Liver (tissue), 9 donors: ENCODE measurements around the gene YBX2. TPM values are rescaled to one million over a fixed set of nuclear protein-coding genes. Genes with fewer than 3 reads are reported as not detected.

Experiments
- DNase-seq: peaks from one replicate; pipeline ENCODE4 v3.0.0-alpha.2; 2017; ENCODE audit warnings: low spot score
- H3K27ac ChIP-seq, 2 donors: one replicate each; pipeline ENCODE4 v1.7.0; 2013; ENCODE audit warnings: inconsistent platforms in 2 of 2, low read length in 2 of 2, control low read depth in 1 of 2, low read depth in 1 of 2, mild to moderate bottlenecking in 1 of 2
- H3K27me3 ChIP-seq, 4 donors: one replicate each; pipeline versions ENCODE4 v1.6.1 to v1.7.0; 2013; ENCODE audit warnings: low read length in 3 of 4, inconsistent platforms in 1 of 4, mild to moderate bottlenecking in 1 of 4, moderate library complexity in 1 of 4; ENCODE audit not compliant: control insufficient read depth in 4 of 4, insufficient read depth in 4 of 4
- H3K36me3 ChIP-seq, 4 donors: one replicate each; pipeline versions ENCODE4 v1.6.1 to v1.7.0; 2013; ENCODE audit warnings: low read length in 3 of 4, mild to moderate bottlenecking in 3 of 4, low read depth in 1 of 4, moderate library complexity in 1 of 4; ENCODE audit not compliant: control insufficient read depth in 4 of 4, insufficient read depth in 3 of 4
- H3K4me1 ChIP-seq, 4 donors: one replicate each; pipeline versions ENCODE4 v1.6.1 to v1.7.0; 2013; ENCODE audit warnings: low read length in 3 of 4, mild to moderate bottlenecking in 3 of 4, moderate library complexity in 1 of 4; ENCODE audit not compliant: control insufficient read depth in 4 of 4, insufficient read depth in 4 of 4
- H3K4me3 ChIP-seq, 3 donors: one replicate each; pipeline versions ENCODE4 v1.6.1 to v1.7.0; 2013; ENCODE audit warnings: low read length in 3 of 3, control low read depth in 1 of 3, low read depth in 1 of 3, mild to moderate bottlenecking in 1 of 3
- H3K9ac ChIP-seq, 2 donors: one replicate each; pipeline ENCODE4 v1.7.0; 2013; ENCODE audit warnings: low read length in 2 of 2, mild to moderate bottlenecking in 2 of 2, moderate library complexity in 2 of 2, control low read depth in 1 of 2, low read depth in 1 of 2
- H3K9me3 ChIP-seq, 4 donors: one replicate each; pipeline versions ENCODE4 v1.6.1 to v1.7.0; 2013; ENCODE audit warnings: low read length in 3 of 4; ENCODE audit not compliant: control insufficient read depth in 4 of 4
- ATF3 ChIP-seq: IDR thresholded peaks from 2 replicates; pipeline ENCODE4 v1.6.1; 2016; ENCODE audit warnings: antibody characterized with exemption
- EGR1 ChIP-seq, 2 donors: IDR thresholded peaks; 2 replicates each; pipeline ENCODE4 v1.6.1; 2016 to 2018; ENCODE audit warnings: antibody characterized with exemption in 2 of 2, low read depth in 2 of 2
- FOXA1 ChIP-seq: IDR thresholded peaks from 2 replicates; pipeline ENCODE4 v1.6.1; 2016; ENCODE audit warnings: antibody characterized with exemption
- FOXA2 ChIP-seq: IDR thresholded peaks from 2 replicates; pipeline ENCODE4 v1.6.1; 2016; ENCODE audit warnings: antibody characterized with exemption
- GABPA ChIP-seq, 2 donors: IDR thresholded peaks in 1 of 2; conservative IDR thresholded peaks in 1 of 2; 2 replicates each; pipeline ENCODE4 v1.6.1; 2016; ENCODE audit warnings: antibody characterized with exemption in 2 of 2, mild to moderate bottlenecking in 1 of 2, moderate library complexity in 1 of 2
- HNF4A ChIP-seq, 2 donors: conservative IDR thresholded peaks; 2 replicates each; pipeline ENCODE4 v1.6.1; 2016; ENCODE audit warnings: antibody characterized with exemption in 2 of 2, mild to moderate bottlenecking in 2 of 2
- JUND ChIP-seq, 2 donors: IDR thresholded peaks; 2 replicates each; pipeline ENCODE4 v1.6.1; 2016; ENCODE audit warnings: antibody characterized with exemption in 2 of 2
- NR2F2 ChIP-seq: IDR thresholded peaks from 2 replicates; pipeline ENCODE4 v1.6.1; 2016; ENCODE audit warnings: antibody characterized with exemption
- RAD21 ChIP-seq, 2 donors: IDR thresholded peaks; 2 replicates each; pipeline ENCODE4 v1.6.1; 2016; ENCODE audit warnings: antibody characterized with exemption in 2 of 2, mild to moderate bottlenecking in 2 of 2
- RXRA ChIP-seq, 2 donors: IDR thresholded peaks; 2 replicates each; pipeline ENCODE4 v1.6.1; 2017 to 2018; ENCODE audit warnings: antibody characterized with exemption in 2 of 2, mild to moderate bottlenecking in 1 of 2
- SP1 ChIP-seq: IDR thresholded peaks from 2 replicates; pipeline ENCODE4 v1.6.1; 2018; ENCODE audit warnings: antibody characterized with exemption, mild to moderate bottlenecking
- TAF1 ChIP-seq: conservative IDR thresholded peaks from 2 replicates; pipeline ENCODE4 v1.6.1; 2016; ENCODE audit warnings: antibody characterized with exemption, mild to moderate bottlenecking
- YY1 ChIP-seq: IDR thresholded peaks from 2 replicates; pipeline ENCODE4 v1.6.1; 2016; ENCODE audit warnings: antibody characterized with exemption, mild to moderate bottlenecking
- ZBTB33 ChIP-seq: IDR thresholded peaks from 2 replicates; pipeline ENCODE4 v1.6.1; 2016; ENCODE audit warnings: antibody characterized with exemption
- WGBS: extraction: QIAGEN DNeasy Blood & Tissue Kit; methylation state at CpG from one replicate; pipeline ENCODE4 v1.1.7; 2013; 5-methylcytosine and 5-hydroxymethylcytosine counted together
- polyA plus RNA-seq, 2 donors: library from polyadenylated mRNA; stranded (reverse) in 1 of 2; unstranded in 1 of 2; fragments of 200-250 nt in 1 of 2; fragments of >200 nt in 1 of 2; fragmentation: Nextera tagmentation in 1 of 2; extraction: Ambion mirVana in 1 of 2; gene quantifications; one replicate each; pipeline versions ENCODE4 v1.2.1 to v1.2.3, GENCODE V29; 2013 to 2015
- total RNA-seq, 2 donors: library from RNA; depleted of rRNA; stranded (reverse); fragments of >200 nt; gene quantifications; one replicate each; pipeline ENCODE4 v1.2.3, GENCODE V29; 2014
- TF ChIP-seq, protein P1 (sequence below): fragments of 150-350 bp; IDR thresholded peaks from 2 replicates; pipeline ENCODE4 v1.5.1; 2017; ENCODE audit warnings: improper control_type of control experiment, low read depth, low read length; ENCODE audit not compliant: missing input control
- TF ChIP-seq, protein P2 (sequence below): IDR thresholded peaks from 2 replicates; pipeline ENCODE4 v1.6.1; 2016; ENCODE audit warnings: antibody characterized with exemption, mild to moderate bottlenecking
- donor health status: healthy.
- donor health status: healthy.
- donor health status: healthy.
- donor health status: healthy.
- donor health status: healthy.

YBX2 gene
- total and polyA plus RNA-seq, 4 donors: 0.33 to 0.75 (median 0.57) TPM

- Histone ChIP-seq H3K9me3 (no peaks in the 10 kb centered on the region), H3K9ac (peak overlapping the region; percentile 72 to 78), H3K27ac (peak overlapping the region; percentile 83 to 87), H3K4me1 (peaks cover 13 to 53% (median 32%) of the 10 kb centered on the region in 4 donors), H3K4me3 (peak overlapping the region; percentile 63 to 68 (median 65)), H3K36me3 (peaks cover 0 to 10% (median 6%) of the 10 kb centered on the region in 4 donors), H3K27me3 (no peaks in the 10 kb centered on the region)
- TF ChIP-seq TAF1: no peak
- TF ChIP-seq, protein P1, sequence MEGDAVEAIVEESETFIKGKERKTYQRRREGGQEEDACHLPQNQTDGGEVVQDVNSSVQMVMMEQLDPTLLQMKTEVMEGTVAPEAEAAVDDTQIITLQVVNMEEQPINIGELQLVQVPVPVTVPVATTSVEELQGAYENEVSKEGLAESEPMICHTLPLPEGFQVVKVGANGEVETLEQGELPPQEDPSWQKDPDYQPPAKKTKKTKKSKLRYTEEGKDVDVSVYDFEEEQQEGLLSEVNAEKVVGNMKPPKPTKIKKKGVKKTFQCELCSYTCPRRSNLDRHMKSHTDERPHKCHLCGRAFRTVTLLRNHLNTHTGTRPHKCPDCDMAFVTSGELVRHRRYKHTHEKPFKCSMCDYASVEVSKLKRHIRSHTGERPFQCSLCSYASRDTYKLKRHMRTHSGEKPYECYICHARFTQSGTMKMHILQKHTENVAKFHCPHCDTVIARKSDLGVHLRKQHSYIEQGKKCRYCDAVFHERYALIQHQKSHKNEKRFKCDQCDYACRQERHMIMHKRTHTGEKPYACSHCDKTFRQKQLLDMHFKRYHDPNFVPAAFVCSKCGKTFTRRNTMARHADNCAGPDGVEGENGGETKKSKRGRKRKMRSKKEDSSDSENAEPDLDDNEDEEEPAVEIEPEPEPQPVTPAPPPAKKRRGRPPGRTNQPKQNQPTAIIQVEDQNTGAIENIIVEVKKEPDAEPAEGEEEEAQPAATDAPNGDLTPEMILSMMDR: no peak
- peak; percentile 73 for TF ChIP-seq YY1
- no peak for TF ChIP-seq NR2F2
- peak in 1 of 2 donors; percentile 44 for TF ChIP-seq HNF4A (conservative IDR thresholded peaks at IDR 0.05)
- peak in 1 of 2 donors; percentile 6 for TF ChIP-seq RAD21 (IDR thresholded peaks at IDR 0.05)
- no peak for TF ChIP-seq FOXA2
- TF ChIP-seq, protein P2, sequence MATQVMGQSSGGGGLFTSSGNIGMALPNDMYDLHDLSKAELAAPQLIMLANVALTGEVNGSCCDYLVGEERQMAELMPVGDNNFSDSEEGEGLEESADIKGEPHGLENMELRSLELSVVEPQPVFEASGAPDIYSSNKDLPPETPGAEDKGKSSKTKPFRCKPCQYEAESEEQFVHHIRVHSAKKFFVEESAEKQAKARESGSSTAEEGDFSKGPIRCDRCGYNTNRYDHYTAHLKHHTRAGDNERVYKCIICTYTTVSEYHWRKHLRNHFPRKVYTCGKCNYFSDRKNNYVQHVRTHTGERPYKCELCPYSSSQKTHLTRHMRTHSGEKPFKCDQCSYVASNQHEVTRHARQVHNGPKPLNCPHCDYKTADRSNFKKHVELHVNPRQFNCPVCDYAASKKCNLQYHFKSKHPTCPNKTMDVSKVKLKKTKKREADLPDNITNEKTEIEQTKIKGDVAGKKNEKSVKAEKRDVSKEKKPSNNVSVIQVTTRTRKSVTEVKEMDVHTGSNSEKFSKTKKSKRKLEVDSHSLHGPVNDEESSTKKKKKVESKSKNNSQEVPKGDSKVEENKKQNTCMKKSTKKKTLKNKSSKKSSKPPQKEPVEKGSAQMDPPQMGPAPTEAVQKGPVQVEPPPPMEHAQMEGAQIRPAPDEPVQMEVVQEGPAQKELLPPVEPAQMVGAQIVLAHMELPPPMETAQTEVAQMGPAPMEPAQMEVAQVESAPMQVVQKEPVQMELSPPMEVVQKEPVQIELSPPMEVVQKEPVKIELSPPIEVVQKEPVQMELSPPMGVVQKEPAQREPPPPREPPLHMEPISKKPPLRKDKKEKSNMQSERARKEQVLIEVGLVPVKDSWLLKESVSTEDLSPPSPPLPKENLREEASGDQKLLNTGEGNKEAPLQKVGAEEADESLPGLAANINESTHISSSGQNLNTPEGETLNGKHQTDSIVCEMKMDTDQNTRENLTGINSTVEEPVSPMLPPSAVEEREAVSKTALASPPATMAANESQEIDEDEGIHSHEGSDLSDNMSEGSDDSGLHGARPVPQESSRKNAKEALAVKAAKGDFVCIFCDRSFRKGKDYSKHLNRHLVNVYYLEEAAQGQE: peak; percentile 68
- peak; percentile 30 for TF ChIP-seq SP1
- peak; percentile 67 for DNase-seq
- WGBS: 7% methylated on average over 54 of the region's 54 CpGs
These were observed 33.6 kb downstream of the YBX2 start for GRCh38 chr17:7260651-7261378.

GRCh38 chr17:7260151-7260550 lies 34.3 kb downstream of the YBX2 start:
- Histone ChIP-seq H3K9me3 (no peaks in the 10 kb centered on the region), H3K4me3 (peak overlapping the region; percentile 63 to 68 (median 65)), H3K9ac (peak overlapping the region; percentile 72 to 78), H3K36me3 (peaks cover 0 to 10% (median 6%) of the 10 kb centered on the region in 4 donors), H3K27ac (peak overlapping the region; percentile 83 to 87), H3K4me1 (peaks cover 13 to 53% (median 32%) of the 10 kb centered on the region in 4 donors), H3K27me3 (no peaks in the 10 kb centered on the region)
- TF ChIP-seq EGR1 (IDR thresholded peaks at IDR 0.05; ENCODE audit: low read depth in 2 of 2) (no peak), JUND (IDR thresholded peaks at IDR 0.05) (no peak), SP1 (no peak), NR2F2 (no peak), HNF4A (conservative IDR thresholded peaks at IDR 0.05) (no peak), ATF3 (no peak), FOXA1 (no peak), RXRA (IDR thresholded peaks at IDR 0.05) (no peak), ZBTB33 (no peak), RAD21 (IDR thresholded peaks at IDR 0.05) (no peak), TAF1 (no peak), FOXA2 (no peak), GABPA (IDR thresholded peaks at IDR 0.05 in 1 of 2, conservative IDR thresholded peaks at IDR 0.05 in 1 of 2) (no peak)
- TF ChIP-seq, protein P1: no peak
- TF ChIP-seq, protein P2: no peak
- 49% methylated on average over 4 of the region's 4 CpGs for WGBS
- DNase-seq: no peak
